GM21723 (cell line): ENCODE data around the gene PSPH.
A peak's percentile ranks its signal among the peaks of the same experiment; 100 is the strongest.
"Not testable (repeated sequence)": the region's sequence is repeated elsewhere in the genome, so short reads cannot be mapped to it uniquely, and the experiment has no call there.

Experiments used
- ATAC-seq: cut with Tn5 transposase; IDR thresholded peaks from one replicate; pipeline ENCODE4 v1.9.1; 2021; ENCODE audit warnings: mild to moderate bottlenecking, moderate library complexity; ENCODE audit not compliant: unreplicated experiment

PSPH gene

DNA sequence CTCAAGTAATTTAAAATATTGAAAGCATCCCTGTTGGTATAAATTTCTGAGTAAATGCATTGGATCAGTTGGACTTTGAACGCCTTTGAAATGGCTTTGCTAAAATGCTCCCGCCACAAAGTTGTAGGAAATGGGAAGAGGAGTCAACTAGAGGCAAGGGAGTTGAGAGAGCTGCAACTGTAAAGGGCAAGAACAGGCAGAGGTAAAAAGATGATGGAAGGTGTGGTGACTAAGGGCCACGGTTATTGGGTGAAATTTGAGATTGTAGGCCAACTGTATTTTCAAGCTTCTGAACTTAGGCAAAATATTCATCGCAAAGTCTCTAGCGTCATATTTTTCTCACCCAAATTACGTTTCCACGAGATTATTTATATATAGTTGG lies 12.2 kb upstream of the PSPH start:
- ATAC-seq = no peak

DNA sequence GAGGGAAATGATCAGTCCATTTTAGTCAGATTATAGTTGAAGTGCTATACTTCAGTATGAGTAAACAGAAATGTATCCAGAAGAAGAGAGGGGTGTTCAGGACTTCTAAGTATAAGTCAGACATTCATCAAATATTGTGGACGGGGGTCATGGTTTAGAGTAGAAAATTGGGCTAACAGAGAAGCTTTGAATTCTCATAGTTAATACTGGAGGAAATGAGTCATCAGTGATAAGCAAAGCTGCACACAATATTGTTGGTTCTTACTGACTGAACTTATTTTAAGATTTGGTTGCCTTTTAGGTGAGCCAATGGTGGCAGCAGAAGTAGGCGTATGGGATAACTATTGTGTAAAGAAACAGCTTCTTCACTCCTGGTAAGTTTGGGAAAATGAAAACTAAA lies 11.1 kb upstream of the PSPH start:
- ATAC-seq = no peak

DNA sequence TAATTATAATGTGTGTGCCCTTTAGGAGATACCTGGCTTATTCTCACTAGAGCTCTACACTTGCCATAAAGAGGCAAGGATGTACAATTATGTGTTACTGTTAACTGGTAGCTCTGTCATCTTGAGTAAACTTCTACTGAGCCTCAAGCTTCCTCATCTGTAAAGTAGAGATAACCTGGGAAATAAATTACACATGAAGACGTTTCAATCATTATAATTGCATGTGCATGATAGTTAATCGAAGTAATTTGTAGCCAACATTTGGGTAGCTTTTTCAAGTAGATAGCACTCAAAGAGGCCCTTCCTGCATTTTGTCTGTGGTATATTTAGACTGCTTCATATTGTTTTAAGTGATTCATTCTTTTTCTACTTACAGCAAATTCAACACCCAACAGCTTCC lies 2.7 kb upstream of the PSPH start:
- no peak for ATAC-seq

DNA sequence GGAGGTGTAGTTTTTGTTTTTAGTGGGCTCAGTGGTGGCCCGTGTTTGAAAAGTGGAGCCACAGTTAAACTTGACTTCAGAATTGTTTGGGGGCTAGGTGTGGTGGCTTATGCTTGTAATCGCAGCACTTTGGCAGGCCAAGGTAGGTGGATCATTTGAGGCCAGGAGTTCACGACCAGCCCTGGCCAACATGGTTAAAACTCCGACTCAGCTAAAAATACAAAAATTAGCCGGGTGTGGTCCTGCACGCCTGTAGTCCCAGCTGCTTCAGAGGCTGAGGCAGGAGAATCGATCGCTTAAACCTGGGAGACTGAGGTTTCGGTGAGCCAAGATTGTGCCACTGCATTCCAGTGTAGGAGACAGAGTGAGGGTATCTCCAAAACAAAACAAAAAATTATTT lies 2.1 kb upstream of the PSPH start:
- ATAC-seq = no peak

DNA sequence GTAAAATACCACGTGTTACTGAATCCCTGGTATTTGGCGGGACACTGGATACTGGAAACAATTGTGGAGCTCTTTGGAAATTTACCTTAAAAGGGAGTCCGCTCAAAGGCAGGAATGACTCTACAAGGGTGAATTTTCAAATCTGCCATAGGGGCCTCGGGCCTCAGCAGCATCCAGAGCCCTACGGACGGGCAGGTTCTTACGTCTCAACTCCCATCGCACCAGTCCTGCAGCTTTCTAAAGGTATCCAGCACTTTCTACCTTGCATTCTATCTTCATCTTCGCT lies 248 bp downstream of the PSPH start:
- ATAC-seq = no peak

DNA sequence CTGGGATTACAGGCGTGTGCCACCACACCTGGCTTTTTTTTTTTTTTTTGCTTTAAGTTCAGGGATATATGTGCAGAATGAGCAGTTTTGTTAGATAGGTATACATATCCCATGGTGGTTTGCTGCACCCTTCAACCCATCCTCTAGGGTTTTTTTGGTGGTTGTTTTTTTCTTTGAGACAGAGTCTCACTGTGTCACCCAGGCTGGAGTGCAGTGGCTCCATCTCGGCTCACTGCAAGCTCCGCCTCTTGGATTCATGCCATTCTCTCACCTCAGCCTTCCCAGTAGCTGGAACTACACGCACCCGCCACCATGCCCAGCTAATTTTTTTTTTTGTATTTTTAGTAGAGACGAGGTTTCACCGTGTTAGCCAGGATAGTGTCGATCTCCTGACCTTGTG lies 2.5 kb downstream of the PSPH start:
- ATAC-seq = not testable (repeated sequence)

DNA sequence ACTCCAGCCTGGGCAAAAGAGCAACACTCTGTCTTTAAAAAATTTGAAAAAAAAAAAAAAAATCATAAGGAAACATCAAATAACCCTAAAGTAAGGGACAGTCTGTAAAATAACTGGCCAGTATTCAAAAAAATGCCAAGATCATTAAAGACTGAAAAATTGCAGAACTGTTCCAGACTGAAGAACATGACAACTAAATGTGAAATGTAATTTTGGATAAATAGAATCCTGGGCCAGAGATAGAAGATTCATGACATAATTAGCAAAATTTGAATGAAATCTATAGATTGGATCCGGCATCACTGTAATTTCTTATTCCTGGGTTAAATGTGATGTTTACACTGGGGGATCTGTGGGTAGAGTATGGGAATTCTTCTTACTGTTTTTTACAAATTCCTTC lies 3.0 kb downstream of the PSPH start:
- no peak for ATAC-seq

DNA sequence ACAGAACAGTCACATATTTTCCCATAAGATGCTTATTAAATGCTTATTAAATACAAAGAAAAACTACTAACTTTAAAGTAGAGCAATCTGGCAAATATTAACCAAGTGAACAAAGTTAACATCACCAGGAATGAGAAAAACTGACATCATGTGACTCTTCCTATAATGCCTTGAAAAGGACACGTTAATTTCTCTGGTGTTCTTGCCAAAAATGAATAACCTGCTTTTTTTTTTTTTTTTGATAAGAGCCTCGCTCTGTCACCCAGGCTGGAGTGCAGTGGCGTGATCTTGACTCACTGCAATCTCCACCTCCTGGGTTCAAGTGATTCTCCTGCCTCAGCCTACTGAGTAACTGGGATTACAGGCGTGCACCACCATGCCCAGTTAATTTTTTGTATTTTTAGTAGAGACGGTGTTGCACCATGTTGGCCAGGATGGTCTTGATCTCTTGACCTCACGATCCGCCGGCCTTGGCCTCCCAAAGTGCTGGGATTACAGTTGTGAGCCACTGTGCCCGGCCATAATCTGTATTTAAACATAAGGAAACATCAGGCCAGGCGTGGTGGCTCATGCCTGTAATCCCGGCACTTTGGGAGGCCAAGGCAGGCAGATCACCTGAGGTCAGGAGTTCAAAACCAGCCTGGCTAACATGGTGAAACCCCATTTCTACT lies 3.7 kb downstream of the PSPH start:
- ATAC-seq = not testable (repeated sequence)

DNA sequence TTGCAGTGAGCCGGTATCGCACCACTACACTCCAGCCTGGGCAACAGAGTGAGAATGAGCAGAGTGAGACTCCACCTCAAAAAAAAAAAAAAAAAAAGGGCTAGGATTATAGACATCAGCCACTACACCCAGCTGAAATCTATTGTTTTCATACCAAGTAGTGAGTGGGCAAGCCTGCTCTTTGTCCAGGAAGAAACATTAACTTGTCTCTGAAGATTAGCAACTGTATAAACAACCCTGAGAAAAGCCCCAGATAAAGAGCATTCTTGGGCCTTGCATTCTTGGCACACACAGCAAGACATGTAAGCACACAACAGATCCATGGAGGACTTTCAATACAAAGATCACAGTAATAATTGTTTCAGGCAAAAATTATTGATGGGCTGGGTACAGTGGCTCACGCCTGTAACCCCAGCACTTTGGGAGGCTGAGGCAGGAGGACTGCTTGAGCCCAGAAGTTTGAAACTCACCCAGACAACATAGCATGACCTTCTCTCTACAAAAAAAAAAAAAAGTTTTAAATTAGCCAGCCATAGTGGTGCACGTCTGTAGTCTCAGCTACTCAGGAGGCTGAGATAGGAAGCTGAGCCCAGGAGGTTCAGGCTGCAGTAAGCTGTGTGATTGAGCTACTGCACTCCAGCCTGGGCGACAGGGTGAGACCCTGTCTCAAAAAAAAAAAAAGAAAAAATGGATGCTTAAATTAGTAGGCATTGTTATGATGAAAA lies 4.4 kb downstream of the PSPH start:
- no peak for ATAC-seq

DNA sequence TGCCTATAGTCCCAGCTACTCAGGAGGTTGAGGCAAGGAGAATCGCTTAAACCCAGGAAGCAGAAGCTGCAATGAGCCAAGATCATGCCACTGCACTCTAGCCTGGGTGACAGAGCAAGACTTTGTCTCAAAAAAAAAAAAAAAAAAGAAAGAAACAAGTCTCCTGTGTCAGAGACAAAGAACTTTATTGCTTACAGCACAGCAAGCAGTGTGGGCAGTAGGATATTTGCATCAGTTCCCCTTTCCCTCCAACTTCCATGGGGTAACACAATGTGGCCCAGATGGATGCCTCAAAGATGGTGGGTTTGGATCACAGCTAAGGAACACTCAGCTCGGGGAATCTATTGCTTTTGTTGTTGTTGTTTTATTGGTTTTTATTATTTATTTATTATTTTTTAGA lies 5.5 kb downstream of the PSPH start:
- not testable (repeated sequence) for ATAC-seq

DNA sequence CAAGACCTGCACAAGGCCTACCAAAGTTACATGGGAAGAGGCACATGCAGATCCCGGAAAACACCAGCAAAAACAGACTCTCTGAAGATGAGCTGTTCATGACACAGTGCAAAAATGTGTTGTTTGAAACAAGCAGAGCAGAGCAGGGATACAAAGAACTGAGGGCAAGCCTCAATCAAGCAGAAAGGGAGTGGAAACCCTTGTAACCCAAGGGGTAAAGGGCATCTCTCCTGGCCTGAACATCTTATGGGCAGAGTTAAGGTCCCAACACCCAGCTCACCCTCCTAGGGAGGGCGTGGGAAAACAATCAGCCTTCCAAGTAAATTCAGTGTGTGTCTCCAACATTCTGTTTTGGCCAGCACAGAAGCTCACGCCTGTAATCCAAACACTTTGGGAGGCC lies 10.5 kb downstream of the PSPH start:
- no peak for ATAC-seq

DNA sequence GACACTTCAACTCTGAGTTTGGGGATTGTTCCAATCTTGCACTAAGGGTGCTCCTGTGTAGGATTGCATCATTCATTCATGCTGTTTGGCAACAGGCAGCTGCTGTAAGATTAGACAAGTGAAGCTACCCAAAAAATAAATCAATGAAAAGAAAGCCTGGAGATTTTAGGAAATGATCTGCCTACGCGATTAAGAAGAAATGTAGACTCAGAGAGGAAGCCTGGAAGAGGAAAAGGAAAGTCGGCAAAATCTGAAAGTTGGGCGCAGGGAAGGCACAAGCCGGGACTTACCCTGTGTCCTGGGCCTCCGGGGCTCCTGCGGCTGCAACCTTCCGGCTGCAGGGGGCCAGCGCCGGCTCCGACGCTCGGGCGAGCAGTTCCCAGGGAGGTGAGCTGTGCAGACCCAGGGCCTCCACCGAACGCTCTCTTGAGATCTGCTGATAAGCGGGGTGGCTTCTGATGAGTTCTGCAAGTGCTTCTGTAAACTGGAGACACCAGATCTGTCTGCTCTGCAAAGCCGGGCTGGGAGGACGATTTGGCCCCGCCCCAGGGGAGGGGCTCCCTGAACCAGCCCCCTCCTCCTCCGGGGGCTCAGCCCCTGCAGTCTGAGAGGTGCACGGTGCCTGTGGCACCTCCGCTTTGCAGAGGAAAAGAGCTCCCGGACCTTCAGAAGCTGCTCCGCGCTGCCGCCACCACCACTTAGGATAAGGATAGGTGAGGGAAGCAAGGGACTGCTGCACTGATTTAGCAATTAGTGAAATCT lies 17.4 kb downstream of the PSPH start:
- peak; percentile 98 for ATAC-seq

DNA sequence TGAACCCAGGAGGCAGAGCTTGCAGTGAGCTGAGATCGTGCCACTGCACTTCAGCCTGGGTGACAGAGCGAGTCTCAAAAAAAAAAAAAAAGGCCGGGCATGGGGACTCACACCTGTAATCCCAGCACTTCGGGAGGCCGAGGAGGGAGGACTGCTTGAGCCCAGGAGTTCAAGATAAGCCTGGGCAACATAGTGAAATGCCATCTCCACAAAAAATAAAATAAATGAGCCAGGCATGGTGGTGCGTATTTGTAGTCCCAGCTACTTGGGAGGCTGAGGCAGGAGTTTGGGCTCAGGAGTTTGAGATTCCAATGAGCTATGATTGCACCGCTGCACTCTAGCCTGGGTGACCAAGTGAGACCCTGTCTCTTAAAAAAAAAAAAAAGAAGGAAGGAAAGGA lies 18.7 kb downstream of the PSPH start:
- not testable (repeated sequence) for ATAC-seq

DNA sequence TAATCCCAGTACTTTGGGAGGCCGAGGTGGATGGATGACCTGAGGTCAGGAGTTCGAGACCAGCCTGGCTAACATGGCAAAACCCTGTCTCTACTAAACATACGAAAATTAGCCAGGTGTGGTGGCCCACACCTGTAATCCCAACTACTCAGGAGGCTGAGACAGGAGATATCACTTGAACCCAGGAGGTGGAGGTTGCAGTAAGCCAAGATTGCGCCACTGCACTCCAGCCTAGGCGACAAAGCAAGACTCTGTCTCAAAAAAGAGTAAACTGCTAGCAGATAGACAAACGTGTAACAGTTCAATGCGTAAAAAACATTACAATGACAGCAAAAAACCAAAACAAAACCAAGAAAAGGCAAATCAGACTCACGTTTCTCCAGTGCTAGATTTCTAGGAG lies 19.7 kb downstream of the PSPH start:
- not testable (repeated sequence) for ATAC-seq

DNA sequence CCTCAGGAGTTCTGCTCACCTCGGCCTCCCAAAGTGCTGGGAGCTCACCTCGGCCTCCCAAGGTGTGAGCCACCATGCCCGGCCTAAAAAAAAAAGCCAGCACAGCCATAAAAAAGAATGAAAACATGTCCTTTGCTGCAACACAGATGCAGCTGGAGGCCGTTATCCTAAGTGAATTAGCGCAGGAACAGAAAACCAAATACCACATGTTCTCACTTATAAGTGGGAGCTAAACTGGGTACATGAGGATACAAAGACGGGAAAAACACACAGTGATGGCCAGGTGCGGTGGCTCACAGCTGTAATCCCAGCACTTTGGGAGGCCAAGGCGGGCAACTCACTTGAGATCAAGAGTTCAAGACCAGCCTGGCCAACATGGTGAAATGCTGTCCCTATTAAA lies 20.9 kb downstream of the PSPH start:
- ATAC-seq = no peak

DNA sequence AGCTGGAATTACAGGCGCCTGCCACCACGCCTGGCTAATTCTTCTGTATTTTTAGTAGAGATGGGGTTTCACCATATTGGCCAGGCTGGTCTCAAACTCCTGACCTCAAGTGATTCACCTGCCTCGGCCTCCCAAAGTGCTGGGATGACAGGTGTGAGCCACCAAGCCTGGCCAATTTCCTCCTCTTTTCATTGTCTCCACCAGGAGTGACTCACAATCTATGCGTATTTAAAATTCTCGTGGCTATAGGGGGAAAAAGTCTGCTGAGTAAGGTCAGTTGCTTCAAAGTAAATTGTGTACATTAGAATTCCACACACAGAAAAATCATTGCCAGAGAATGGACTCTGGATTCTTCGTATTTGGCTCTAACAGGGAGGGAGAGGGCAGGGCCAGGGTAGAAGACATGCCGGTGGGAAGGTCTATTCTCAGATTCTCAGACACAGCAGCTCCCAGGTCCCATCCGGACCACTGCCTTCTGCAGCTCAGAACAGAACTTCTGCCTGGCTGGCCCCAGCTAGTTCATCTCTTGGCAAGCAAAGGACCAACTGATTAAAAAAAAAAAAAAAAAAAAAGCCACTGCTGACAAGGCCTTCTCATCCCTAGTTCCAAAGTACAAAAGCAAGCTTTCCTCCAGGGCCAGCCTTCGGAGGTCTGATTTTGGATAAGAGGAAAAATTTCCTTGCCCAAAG lies 22.2 kb downstream of the PSPH start:
- no peak for ATAC-seq

DNA sequence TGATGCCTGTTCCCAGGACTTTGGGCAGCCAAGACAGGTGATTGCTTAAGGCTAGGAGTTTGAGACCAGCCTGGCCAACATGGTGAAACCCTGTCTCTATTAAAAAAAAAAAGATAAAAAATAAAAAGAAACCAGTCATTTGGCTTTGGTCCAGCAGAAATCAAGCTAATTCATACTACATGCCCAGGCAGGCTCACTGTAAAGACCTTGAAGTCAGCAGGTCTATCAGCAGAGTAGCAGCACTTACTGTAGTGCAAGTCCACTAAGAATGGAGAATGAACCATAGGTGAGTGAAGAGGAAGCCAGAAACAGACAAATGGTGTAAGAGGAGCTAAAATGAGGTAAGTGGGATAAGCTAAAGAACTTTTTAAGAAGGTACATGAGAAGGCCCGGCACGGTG lies 24.7 kb downstream of the PSPH start:
- no peak for ATAC-seq

DNA sequence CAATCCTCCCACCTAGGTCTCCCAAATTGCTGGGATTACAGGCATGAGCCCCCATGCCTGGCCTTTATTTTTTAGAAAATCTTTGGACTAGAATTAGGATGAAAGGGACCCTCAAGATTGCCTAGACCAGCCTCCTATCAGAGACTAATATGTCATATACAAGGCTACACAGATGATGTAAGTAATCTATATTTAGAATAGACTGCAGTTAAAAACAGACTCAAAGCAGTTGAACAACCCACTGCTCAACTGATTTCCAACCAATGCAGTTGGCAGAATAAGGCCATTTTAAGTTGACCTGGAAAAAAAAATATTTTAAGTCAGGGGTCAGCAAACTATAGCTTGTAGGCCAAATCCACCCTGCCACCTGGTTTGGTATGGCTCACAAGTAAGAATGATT lies 27.7 kb downstream of the PSPH start:
- ATAC-seq = no peak

DNA sequence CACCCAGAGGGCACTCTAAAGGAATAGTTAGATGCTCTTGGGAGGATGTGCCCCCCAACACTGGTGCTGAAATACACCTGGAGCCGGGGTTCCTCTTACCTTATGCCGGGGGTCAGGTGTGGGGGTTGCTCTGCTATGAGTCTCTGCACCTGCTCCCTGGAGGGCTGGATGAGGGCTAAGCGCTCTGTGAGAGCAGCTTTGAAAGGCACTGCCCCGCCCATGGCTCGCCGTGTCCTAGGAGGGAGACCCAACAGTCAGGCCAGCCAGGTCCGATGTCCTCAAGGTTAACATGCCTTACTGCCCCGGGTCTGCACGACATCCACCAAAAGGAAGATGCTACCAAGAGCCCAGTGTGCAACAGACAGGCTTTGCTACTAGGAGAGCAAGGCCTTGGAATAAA lies 31.7 kb downstream of the PSPH start:
- ATAC-seq = no peak

DNA sequence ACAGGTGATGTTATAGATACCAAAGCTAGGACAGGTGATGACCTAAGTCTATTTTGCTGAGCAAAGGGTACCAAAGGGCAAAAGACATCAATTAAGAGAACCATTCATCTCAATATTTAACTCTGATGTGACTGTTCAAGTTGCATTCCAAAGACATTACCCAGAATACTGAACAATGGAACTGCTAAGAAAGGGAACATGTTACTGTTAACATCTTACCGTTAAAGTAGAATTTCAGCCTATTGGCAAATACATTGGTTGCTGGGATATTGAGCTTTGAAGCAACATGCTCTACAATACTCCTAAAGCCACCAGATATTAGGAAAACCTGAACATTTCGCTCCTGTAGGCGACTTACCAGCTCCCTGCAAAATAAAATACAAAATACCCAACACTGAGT lies 34.2 kb downstream of the PSPH start:
- not testable (repeated sequence) for ATAC-seq

DNA sequence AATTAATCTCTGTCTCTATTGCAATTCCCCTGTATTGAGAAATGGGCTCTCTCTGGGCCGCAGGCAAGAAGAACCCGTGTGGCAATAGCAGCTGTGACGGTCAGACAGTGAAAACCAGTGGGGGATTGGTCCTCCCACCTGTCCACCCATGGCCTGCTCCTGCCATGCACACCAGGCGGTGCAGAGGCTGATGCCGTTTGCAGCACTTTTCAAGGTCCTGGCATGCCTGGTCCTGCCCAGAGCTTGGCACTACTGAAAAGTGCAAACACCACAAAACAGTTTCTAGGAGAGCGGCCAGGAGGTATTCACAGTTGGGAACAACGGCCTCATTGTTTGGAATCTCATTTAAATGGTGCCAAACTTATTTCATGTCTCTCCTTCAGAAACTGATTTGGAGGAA lies 41.5 kb downstream of the PSPH start:
- ATAC-seq = no peak

DNA sequence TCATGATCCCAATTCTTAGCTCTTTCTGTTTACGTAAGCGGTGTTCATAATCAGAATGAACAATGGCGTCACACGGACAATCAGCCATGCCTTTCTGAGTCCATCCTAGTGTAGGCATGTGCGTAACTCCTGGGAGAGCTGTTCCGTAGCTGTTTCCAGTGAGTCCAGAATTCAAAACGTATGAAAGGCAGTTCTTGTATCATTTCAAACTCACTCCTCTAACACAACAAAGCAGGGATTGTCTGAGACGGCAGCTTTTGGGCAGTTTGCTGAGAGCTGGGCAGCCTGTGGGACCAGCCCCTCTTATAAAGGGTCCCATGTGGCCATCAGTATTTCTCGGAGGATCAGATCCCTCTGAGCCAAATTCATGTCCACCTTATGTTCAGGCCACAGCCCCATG lies 43.4 kb downstream of the PSPH start:
- ATAC-seq = no peak
